OCI-LY7 (cell line): ENCODE measurements around the gene ECI1.

Source experiments
- CTCF ChIP-seq: fragments of 200-600 bp; sonication (generic); conservative IDR thresholded peaks from 2 replicates; pipeline ENCODE4 v1.5.1; 2014; ENCODE audit warnings: mild to moderate bottlenecking, antibody characterized with exemption, low read length, moderate library complexity, mixed read lengths
- EZH2phosphoT487 ChIP-seq: fragments of 200-600 bp; sonication (generic); IDR thresholded peaks from 2 replicates; pipeline ENCODE4 v1.6.1; 2018; ENCODE audit warnings: low read depth, borderline replicate concordance, mild to moderate bottlenecking, mixed run types, antibody characterized with exemption, low read length, moderate library complexity, mixed read lengths

DNA sequence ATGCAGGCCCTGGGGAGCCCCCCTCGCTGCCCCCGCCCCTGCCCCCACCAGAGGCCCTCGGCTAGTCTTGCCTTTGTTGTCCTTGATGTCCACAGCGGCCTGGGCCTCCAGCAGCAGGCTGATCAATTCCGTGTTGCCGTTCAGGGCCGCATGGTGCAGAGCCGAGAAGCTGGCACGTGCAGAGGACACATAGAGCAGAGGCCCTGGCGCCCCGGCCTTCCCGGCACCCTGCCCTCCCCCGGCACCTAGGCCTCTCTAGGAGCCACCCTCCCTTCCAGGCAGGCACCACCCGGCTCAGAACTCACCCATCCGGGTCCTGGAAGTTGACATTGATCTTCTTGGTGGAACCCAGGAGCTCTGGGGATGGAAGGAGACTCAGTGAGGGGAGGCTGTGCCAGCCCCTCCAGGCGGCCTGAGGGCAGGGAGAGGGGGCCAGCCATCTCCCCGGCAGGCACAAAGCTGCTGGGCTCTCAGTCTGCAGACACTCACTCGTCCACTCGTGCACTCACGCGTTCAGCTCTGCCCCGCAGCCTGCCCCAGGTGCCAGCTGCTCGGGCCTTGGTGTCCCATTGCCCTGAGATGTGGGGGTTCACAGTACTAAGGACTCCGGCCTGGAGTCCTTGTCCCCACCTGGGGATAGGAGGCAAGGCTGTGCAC is 61.3 kb downstream of the ECI1 start:
- TF ChIP-seq CTCF (no peak), EZH2phosphoT487 (no peak)
